ENCODE results near the gene TEKT2.

Gene TEKT2

GRCh38 chr1:36134505-36135329 is 50.8 kb downstream of the TEKT2 start:
- DNase-seq: peak; percentile 71

- DNase-seq: no peak
Observed at GRCh38 chr1:36135330-36135667, 51.4 kb downstream of the TEKT2 start.

GRCh38 chr1:36135796-36136195 is 51.9 kb downstream of the TEKT2 start:
- DNase-seq: no peak

GRCh38 chr1:36136535-36136934 is 52.6 kb downstream of the TEKT2 start:
- no peak for DNase-seq

DNA sequence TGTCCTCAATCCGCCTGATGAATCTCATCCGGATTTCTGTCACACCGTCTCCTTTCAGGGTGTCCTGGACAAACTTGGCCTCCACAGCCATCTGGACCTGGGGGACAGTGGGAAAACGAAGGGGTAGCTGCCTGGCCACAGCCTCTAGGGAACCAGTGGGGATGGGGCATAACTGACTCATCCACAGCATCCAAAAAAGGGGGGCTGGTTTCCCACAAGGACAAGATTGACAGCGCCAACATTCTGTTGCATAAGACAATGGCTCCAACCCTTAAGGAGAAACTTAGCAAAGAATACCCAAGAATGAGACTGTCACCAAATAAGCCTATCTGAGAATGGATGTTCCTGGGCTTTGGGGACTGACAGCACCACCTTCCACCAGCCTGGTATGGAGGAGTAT is 53.3 kb downstream of the TEKT2 start:
- no peak for DNase-seq

GRCh38 chr1:36137776-36138175 is 53.9 kb downstream of the TEKT2 start:
- DNase-seq: no peak
